MCF 10A (cell line): ENCODE results near the gene CFAP77. TPM values are rescaled to one million over a fixed set of nuclear protein-coding genes. Genes with fewer than 3 reads are reported as not detected.
"Not testable (repeated sequence)": the region's sequence is repeated elsewhere in the genome, so short reads cannot be mapped to it uniquely, and the experiment has no call there.

Experiments
- BruUV-seq: library from RNA; stranded (reverse); fragments of 400-500 nt; replicated peaks from 2 replicates; lab custom pipeline; 2021; lab: Mats Ljungman, UMichigan
- CTCF ChIA-PET: fragments of 300-600 bp; sonication (Branson Sonifier 250); formaldehyde crosslinking; extraction: SDS; loops from one replicate; lab custom pipeline; 2021; ENCODE audit warnings: antibody characterized with exemption, inconsistent platforms; lab: Yijun Ruan, JAX
- POLR2A ChIA-PET: fragments of 300-600, 350-650 bp; sonication (Branson Sonifier 250); formaldehyde crosslinking; extraction: SDS; loops from one replicate; lab custom pipeline; 2020; ENCODE audit warnings: antibody characterized with exemption, inconsistent platforms; lab: Yijun Ruan, JAX
- DNase-seq: peaks from one replicate; pipeline ENCODE4 v3.0.0-alpha.2; 2018; ENCODE audit not compliant: unreplicated experiment
- H3K27ac Mint-ChIP-seq: one replicate; pipeline ENCODE4 v1.8.0; 2022; ENCODE audit warnings: mild to moderate bottlenecking, low read depth, mixed read lengths; ENCODE audit not compliant: unreplicated experiment
- H3K27me3 Mint-ChIP-seq: one replicate; pipeline ENCODE4 v1.8.0; 2022; ENCODE audit warnings: mixed read lengths; ENCODE audit not compliant: insufficient read depth, unreplicated experiment
- H3K36me3 Mint-ChIP-seq: one replicate; pipeline ENCODE4 v1.8.0; 2022; ENCODE audit warnings: mild to moderate bottlenecking, moderate library complexity, mixed read lengths; ENCODE audit not compliant: insufficient read depth, unreplicated experiment
- H3K4me1 Mint-ChIP-seq: one replicate; pipeline ENCODE4 v1.8.0; 2022; ENCODE audit warnings: mixed read lengths; ENCODE audit not compliant: insufficient read depth, unreplicated experiment
- H3K4me3 Mint-ChIP-seq: one replicate; pipeline ENCODE4 v1.8.0; 2022; ENCODE audit warnings: mild to moderate bottlenecking, moderate library complexity, mixed read lengths; ENCODE audit not compliant: unreplicated experiment
- H3K9me3 Mint-ChIP-seq: one replicate; pipeline ENCODE4 v1.8.0; 2022; ENCODE audit warnings: mixed read lengths; ENCODE audit not compliant: unreplicated experiment
- intact Hi-C: fragments of 100-400 bp; cut with micrococcal nuclease; formaldehyde crosslinking; loops from 2 replicates; pipeline ENCODE4 v1.14.1; 2022
- total RNA-seq: library from RNA; stranded (reverse); gene quantifications from 2 replicates; pipeline ENCODE4 v1.2.3, GENCODE V29; 2022
- TF ChIP-seq, protein P1 (sequence below): fragments of 200-600 bp; IDR thresholded peaks from one replicate; pipeline ENCODE4 v1.8.0; 2022; ENCODE audit warnings: antibody characterized with exemption, mild to moderate bottlenecking; ENCODE audit not compliant: unreplicated experiment

Gene CFAP77
- total RNA-seq, 1 experiment from 2014 or later, result not detected

- H3K27ac Mint-ChIP-seq, result no peak overlapping the region
- intact Hi-C loops, result no loop called here
- DNase-seq, result no peak
- TF ChIP-seq, protein P1, sequence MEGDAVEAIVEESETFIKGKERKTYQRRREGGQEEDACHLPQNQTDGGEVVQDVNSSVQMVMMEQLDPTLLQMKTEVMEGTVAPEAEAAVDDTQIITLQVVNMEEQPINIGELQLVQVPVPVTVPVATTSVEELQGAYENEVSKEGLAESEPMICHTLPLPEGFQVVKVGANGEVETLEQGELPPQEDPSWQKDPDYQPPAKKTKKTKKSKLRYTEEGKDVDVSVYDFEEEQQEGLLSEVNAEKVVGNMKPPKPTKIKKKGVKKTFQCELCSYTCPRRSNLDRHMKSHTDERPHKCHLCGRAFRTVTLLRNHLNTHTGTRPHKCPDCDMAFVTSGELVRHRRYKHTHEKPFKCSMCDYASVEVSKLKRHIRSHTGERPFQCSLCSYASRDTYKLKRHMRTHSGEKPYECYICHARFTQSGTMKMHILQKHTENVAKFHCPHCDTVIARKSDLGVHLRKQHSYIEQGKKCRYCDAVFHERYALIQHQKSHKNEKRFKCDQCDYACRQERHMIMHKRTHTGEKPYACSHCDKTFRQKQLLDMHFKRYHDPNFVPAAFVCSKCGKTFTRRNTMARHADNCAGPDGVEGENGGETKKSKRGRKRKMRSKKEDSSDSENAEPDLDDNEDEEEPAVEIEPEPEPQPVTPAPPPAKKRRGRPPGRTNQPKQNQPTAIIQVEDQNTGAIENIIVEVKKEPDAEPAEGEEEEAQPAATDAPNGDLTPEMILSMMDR, result no peak
- ChIA-PET CTCF (no interaction called here), POLR2A (no interaction called here)
- no peaks in the 10 kb centered on the region for H3K9me3 Mint-ChIP-seq
- H3K36me3 Mint-ChIP-seq, result no peaks in the 10 kb centered on the region
- no TSS peak for BruUV-seq
- H3K27me3 Mint-ChIP-seq, result no peaks in the 10 kb centered on the region
- H3K4me3 Mint-ChIP-seq, result no peak overlapping the region
- H3K4me1 Mint-ChIP-seq, result peaks cover 5% of the 10 kb centered on the region
Measured at GRCh38 chr9:132367613-132368313, 42.2 kb upstream of the CFAP77 start.

DNA sequence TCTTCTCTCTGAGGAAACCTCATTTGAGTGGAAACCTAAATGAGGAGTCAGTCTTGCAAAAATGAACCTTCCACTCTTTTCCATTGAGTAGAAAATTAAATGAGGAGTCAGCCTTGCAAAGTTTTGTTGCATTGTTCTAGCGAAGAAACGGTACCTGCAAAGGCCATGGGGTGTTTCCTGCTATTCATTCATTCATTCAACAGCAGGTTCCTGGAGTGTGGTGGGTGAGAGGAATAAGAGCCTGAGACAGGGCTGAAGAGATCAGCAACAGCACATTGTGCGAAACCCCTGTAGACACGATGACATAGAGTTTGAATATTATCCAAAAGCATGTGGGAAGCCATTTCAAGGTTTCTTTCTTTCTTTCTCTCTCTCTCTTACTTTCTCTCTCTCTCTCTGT is 40.6 kb upstream of the CFAP77 start:
- BruUV-seq, result no TSS peak
- DNase-seq, result no peak
- POLR2A ChIA-PET, result interaction anchor here (0.6 kb wide), 1 partner anchor 975 kb away, joined by 3 read pairs; no protein-coding TSS in a partner anchor
- Mint-ChIP-seq H3K4me1 (peaks cover 5% of the 10 kb centered on the region), H3K36me3 (peaks cover 6% of the 10 kb centered on the region), H3K27me3 (no peaks in the 10 kb centered on the region), H3K9me3 (no peaks in the 10 kb centered on the region), H3K27ac (no peak overlapping the region), H3K4me3 (no peak overlapping the region)
- TF ChIP-seq, protein P1, result no peak
- CTCF ChIA-PET, result no interaction called here
- intact Hi-C loops, result no loop called here

DNA sequence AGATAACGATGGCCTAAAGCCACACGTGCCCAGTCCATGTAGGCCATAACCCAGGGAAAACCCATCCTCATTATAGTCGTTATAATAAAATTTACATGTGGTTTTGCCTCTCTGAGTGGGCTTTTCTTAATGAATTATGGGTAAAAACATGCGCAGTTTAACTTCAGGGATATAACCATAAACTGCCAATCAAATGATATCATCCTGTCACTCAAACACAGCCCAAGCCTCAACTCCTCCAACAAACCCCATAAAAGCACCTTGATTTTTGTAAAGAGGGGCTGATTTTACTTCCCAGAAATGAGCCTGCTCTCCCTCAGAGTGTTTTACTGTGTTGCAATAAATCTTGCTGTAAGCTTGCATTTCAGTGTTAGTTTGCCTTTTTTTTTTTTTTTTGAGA is 39.4 kb upstream of the CFAP77 start:
- H3K36me3 Mint-ChIP-seq, result peaks cover 16% of the 10 kb centered on the region
- H3K9me3 Mint-ChIP-seq, result no peaks in the 10 kb centered on the region
- CTCF ChIA-PET, result no interaction called here
- peaks cover 5% of the 10 kb centered on the region for H3K4me1 Mint-ChIP-seq
- DNase-seq, result no peak
- H3K27me3 Mint-ChIP-seq, result no peaks in the 10 kb centered on the region
- TF ChIP-seq, protein P1, result no peak
- H3K4me3 Mint-ChIP-seq, result no peak overlapping the region
- H3K27ac Mint-ChIP-seq, result no peak overlapping the region
- POLR2A ChIA-PET, result no interaction called here
- BruUV-seq, result no TSS peak
- intact Hi-C loops, result no loop called here

DNA sequence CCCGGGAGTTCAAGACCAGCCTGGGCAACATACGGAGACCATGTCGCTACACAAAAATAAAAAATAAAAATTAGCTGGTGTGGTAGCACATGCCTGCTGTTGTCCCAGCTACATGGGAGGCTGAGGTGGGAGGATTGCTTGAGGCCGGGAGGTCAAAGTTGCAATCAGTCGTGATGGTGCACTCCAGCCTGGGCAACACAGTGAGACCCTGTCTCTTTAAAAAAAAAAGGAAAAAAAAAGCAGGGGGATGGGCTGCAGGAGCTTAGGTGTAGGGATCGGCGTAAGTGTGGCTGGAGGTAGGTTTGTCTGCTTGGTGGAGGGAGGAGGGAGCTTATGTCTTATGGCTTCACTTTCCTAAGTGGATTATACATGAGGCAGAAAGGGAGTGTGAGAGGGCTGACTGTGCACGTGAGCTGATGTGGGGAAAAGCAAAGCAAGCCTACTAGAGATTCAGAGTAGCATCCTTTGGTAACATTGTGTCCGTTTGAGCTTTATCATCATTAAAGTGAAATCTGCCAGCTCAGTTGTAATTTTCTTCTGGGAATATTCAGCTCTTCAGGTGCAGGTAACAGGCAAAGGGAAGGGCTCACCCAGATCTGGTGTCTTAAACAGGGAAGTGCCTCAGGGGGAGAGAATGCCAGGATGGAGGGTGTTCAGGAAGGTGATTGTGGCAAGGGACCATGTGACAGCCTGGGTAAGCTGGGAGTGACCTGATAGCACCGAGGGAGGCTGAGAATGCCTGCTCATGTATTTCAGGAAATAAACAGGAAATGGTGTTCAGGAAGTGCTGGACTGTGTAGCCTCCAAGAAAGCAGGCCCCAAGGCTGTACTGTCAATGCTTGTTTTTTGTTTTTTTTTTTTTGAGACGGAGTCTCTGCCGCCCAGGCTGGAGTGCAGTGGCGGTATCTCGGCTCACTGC is 37.6 kb upstream of the CFAP77 start:
- peaks cover 5% of the 10 kb centered on the region for H3K4me1 Mint-ChIP-seq
- H3K36me3 Mint-ChIP-seq, result peaks cover 16% of the 10 kb centered on the region
- TF ChIP-seq, protein P1, result no peak
- no peak overlapping the region for H3K4me3 Mint-ChIP-seq
- intact Hi-C loops, result no loop called here
- H3K27me3 Mint-ChIP-seq, result no peaks in the 10 kb centered on the region
- no TSS peak for BruUV-seq
- ChIA-PET CTCF (interaction anchor here (0.6 kb wide), 1 partner anchor 45 kb away, joined by 3 read pairs; no protein-coding TSS in a partner anchor), POLR2A (interaction anchor here (0.6 to 1.4 kb wide), 3 partner anchors 18 to 1473 kb away, joined by 4 to 5 read pairs (median 5); partner anchors contain the start of gene SETX)
- DNase-seq, result peak; percentile 15
- no peak overlapping the region for H3K27ac Mint-ChIP-seq
- H3K9me3 Mint-ChIP-seq, result no peaks in the 10 kb centered on the region

DNA sequence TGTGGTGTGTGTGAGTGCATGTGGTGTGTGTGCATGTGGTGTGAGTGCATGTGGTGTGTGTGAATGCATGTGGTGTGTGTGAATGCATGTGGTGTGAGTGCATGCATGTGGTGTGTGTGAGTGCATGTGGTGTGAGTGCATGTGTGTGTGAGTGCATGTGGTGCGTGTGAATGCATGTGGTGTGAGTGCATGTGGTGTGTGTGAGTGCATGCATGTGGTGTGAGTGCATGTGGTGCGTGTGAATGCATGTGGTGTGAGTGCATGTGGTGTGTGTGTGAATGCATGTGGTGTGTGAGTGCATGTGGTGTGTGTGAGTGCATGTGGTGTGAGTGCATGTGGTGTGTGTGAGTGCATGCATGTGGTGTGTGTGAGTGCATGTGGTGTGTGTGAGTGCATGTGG is 32.2 kb upstream of the CFAP77 start:
- H3K9me3 Mint-ChIP-seq, DNase-seq, CTCF ChIA-PET, H3K27ac Mint-ChIP-seq, intact Hi-C loops, POLR2A ChIA-PET, H3K4me1 Mint-ChIP-seq, H3K27me3 Mint-ChIP-seq, H3K4me3 Mint-ChIP-seq, BruUV-seq: not testable (repeated sequence)
- peaks cover 42% of the 10 kb centered on the region for H3K36me3 Mint-ChIP-seq

DNA sequence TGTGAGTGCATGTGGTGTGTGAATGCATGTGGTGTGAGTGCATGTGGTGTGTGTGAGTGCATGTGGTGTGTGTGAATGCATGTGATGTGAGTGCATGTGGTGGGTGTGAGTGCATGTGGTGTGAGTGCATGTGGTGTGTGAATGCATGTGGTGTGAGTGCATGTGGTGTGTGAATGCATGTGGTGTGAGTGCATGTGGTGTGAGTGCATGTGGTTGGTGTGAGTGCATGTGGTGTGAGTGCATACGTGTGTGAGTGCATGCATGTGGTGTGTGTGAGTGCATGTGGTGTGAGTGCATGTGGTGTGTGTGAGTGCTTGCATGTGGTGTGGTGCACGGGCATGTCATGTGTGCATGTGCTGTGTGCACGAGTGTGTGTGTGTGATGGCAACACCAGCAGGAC is 31.6 kb upstream of the CFAP77 start:
- peaks cover 46% of the 10 kb centered on the region for H3K36me3 Mint-ChIP-seq

More for the DNA sequence above, 31.6 kb upstream of the CFAP77 start:
- POLR2A ChIA-PET, H3K4me1 Mint-ChIP-seq, H3K27ac Mint-ChIP-seq, H3K9me3 Mint-ChIP-seq, H3K4me3 Mint-ChIP-seq, H3K27me3 Mint-ChIP-seq, intact Hi-C loops, DNase-seq, CTCF ChIA-PET, BruUV-seq: not testable (repeated sequence)
